NCI-H2107 treated with DMSO at 0.1 percent for 48 hours (cell line): ENCODE results near the gene ZCCHC8.
A peak's percentile ranks its signal among the peaks of the same experiment; 100 is the strongest.
"Not testable (repeated sequence)": the region's sequence is repeated elsewhere in the genome, so short reads cannot be mapped to it uniquely, and the experiment has no call there.

Experiments
- DNase-seq: peaks from one replicate; lab custom pipeline; 2025; ENCODE audit not compliant: unreplicated experiment; lab: John Stamatoyannopoulos, UW

Gene ZCCHC8

DNA sequence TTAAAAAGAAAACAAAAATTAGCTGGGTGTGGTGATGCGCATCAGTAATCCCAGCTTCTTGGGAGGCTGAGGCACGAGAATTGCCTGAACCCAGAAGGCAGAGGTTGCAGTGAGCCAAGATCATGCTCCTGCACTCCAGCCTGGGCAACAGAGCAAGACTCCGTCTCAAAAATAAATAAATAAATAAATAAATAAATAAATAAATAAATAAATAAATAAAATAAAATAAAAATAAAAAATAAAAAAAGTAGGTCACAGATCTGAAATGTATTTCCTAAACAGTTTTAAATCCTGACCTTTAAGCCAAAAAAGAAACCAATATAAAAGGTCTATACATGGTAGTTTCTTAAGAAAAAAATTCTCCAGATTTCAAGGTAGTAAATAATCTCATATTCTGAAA lies 12.3 kb upstream of the ZCCHC8 start:
- DNase-seq: not testable (repeated sequence)

DNA sequence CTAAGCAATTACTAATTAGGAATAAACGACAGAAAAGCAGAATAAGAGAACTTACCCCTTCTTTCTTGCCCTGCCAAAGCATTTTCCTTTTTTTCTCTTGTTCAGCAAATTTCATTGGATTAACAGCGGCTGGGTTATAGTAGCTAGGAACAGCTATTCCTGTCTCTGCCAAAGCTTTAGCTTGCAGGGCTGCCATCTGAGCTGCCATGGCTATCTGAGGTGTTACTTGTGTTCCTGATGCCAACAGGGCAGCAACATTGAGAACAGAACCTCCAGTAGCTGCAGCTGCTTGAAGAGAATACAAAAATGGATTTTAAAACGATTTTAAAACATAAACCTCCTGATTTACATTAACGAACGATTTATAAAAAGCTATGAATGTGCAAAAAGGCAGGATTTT lies 7.4 kb upstream of the ZCCHC8 start:
- no peak for DNase-seq

DNA sequence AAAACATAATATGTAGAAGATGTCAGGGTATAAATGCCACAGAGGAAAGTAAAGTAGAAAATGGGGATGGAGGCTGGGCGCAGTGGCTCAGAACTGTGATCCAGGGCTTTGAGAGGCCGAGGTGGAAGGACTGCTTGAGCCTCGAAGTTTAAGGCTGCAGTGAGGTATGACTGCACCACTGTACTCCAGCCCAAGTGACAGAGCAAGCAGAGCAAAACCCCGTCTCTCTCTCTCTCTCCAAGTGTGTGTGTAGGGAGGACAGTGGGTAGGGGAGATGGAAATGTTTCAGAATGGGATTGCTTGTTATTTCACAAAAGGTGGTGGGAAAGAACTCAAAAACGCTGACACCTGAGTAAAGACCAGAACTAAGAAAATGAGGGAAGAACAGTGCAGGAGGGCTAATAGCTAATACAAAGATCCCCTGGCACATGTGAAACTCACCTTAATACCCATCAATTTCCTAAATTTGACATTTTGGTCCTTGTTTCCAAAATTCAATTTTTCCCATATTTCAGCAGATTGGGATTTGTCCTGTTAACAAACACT lies 5.7 kb upstream of the ZCCHC8 start:
- DNase-seq: no peak

DNA sequence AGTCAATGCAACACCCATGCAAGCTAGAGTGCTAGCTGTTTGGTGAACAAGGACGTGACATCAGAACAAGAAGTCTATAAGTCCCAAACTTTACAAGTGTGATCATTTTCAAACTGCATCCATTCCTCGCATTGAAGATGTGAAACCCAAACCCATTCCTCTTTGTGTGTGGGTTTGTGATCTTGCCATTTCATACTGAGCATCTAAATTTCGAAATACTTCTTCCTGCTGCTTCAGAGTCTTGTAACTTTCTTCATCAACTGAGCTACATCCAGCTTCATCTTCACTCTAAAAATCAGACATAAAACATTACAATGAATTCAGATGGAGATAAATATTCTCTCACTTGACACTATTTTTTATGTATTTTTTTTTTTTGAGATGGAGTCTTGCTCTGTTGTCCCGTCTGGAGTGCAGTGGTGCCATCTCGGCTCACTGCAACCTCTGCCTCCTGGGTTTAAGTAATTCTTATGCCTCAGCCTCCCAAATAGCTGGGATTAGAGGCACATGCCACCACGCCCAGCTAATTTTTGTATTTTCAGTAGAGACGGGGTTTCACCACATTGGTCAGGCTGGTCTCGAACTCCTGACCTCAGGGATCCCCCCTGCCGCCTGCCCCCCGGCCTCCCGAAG lies 4.8 kb upstream of the ZCCHC8 start:
- no peak for DNase-seq

DNA sequence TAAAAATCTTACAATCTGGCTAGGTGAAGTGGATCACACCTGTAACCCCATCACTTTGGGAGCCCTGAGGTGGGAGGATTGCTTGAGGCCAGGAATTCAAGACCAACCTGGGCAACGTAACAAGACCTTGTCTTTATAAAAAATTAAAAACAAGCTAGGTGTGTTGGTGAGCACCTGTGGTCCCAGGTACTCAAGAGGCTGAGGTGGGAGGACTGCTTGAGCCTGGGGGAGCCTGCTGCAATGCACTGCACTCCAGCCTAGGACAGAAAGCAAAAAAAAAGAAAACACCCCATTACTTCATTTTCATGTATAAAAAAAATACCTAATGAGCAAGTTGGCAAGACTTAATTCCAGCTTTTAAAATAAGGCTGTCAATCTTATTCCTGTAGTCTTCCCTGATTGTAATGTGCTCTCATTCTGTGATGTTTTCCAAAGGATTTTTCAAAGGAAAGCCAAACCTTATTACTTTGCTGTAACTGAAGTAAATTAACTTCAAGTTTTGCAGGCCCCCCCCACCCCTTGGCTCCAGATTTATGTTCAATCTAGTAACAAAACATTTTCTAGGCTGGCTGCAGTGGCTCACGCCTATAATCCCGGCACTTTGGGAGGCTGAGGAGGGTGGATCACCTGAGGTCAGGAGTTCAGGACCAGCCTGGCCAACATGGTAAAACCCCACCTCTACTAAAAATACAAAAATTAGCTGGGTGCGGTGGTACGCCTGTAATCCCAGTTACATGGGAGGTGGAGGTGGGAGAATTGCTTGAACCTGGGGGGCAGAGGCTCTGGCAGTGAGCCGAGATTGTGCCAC lies 3.3 kb upstream of the ZCCHC8 start:
- DNase-seq: no peak

DNA sequence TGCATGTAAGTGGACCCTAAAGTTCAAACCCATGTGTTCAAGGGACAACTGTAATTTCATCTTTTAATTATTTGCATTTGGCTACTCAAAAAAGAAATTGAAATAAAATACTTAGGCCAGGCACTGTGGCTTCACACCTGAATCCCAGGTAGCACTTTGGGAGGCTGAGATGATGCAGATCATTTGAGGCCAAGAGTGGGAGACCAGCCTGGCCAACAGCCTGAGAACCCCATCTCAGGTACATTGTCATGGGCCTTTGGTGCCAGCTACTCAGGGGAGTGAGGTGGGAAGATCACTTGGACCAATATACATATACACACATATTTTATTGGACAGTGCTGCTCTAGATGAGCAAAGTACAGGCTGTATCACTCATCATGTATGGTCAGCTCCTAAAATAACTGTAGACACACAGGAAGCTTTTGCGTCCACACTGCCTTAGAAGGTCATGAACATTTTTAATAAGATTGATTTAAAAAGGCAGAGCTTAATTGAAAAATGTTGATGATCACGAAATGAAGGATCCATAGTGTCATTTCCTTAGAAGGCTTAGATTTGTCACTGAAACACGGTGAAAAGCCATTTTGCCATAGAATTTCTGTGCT lies 2.5 kb upstream of the ZCCHC8 start:
- no peak for DNase-seq

DNA sequence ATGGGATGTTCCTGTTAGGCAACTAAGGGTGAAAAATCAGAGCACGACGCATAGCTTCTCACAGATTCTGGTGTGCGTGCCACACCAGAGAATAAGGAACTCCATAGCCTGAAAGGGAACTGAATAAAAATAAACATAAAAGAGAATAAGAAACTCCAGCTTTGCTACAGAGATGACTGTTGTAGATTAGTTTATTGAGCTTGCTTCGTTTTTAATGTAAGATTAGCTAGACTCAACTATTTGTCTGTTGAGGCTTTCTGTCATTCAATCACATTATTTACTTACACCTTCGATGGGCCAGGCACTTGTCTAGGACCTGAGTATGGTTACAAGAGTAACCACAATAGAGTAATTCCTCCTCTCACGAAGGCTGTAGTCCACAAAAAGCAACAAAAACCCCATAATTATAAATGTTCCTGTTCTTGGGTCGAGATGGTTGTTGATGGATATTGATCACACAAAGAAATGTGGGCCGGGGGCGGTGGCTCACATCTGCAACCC lies 807 bp upstream of the ZCCHC8 start:
- no peak for DNase-seq

DNA sequence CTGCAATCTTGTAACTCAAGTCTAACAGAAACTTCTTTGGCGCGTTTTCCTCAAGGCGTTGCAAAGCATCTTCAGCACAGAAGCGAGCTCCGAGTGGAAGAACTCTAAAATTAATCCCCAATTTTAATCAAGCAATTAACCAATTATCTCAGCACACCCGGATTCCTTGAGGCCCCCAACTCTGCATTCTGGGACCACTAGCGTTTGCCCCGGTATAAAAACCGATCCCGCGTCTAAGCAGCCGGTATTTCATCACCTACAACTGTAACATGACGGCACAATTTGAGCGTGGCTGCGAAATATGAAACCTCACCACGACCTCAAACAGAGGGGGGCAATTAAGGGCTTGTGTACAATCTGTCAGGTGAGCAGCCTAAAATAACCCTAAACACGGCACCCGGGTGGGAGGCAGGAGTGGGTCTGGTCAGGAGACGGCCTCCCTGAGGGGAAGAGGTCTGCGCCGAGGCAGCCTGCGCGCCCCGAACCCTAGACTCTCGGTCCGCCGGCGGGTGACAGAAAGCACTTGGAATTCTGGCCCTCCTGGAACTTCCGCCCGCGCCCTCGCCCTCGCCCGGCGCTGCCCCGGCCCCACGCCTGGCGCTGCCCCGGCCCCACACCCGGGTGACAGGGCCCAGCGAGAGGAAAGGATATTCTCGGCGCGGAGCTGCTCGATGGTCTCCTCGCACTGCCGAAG lies 594 bp downstream of the ZCCHC8 start:
- DNase-seq: peak; percentile 85

DNA sequence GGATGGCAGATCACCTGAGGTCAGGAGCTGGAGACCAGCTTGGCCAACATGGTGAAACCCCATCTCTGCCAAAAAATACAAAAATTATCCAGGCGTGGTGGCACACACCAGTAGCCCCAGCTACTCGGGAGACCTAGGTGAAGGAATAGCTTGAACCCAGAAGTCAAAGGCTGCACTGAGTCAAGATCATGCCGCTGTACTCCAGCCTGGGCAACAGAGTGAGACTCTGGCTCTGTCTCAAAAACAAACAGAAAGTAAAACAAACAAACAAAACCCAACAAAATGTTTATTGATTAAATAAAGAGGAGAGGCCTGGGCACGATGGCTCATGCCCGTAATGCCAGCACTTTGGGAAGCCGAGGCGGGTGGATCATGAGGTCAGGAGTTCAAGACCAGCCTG lies 5.5 kb downstream of the ZCCHC8 start:
- DNase-seq: no peak

DNA sequence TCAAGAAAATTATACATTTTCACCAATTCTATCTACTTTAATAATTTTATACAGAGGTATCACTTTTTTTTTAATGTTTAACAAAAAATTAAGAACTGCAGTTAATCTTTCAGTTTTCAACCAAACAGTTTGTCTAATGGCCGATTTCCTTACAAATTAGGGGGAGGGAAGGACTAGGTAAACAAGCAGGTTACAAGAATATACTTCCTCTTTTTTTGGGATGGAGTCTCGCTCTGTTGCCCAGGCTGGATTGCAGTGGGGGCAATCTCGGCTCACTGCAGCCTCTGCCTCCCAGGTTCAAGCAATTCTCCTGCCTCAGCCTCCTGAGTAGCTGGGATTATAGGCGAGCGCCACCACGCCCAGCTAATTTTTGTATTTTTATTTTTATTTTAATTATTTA lies 7.5 kb downstream of the ZCCHC8 start:
- not testable (repeated sequence) for DNase-seq

DNA sequence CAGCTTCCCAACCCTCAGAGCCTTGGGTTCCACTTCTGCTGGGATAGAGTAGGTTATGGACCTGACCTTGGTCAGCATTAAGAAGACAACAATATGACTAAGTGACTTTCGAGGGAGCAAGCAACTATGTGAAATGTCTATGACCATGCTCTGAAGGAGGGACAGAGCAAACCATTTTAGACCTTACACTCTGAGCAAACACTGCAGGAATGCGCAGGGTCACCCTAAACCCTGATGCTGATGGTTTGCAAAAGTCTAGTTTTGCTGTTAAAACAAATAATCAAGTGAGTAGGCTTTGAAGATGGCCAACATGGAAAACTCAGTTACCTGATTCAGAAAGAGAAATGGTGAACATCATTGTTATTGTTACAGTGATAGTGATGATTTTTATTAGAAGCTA lies 8.7 kb downstream of the ZCCHC8 start:
- no peak for DNase-seq

DNA sequence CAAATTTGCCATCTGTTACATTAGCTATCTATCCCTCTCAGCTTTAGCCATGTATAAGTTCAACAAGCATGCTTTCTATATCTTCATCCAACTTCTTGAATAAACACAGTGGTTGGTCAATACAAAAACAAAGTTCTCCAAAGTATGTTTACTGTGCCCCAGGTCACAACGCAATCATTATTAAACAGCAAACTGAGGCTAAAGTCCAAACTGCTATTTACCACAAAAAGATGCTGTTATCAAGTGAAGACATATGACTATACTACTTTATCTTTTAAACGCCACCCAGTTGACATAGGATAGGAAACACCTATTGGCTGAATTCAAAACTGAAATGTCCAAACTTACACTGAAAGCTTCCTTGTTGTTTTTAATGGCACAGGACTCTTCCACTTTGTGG lies 11.7 kb downstream of the ZCCHC8 start:
- DNase-seq: no peak

DNA sequence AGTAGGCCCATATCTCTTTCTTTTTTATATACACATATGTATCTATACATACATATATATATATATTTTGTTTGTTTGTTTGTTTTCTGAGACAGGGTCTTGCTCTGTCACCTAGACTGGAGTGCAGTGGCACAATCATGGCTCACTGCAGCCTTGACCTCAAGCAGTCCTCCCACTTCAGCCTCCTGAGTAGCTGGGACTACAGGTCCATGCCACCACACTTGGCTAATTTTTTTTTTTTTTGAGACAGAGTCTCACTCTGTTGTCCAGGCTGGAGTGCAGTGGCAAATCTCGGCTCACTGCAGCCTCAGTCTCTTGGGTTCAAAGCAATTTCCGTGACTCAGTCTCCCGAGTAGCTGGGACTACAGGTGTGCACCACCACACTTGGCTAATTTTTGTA lies 12.9 kb downstream of the ZCCHC8 start:
- not testable (repeated sequence) for DNase-seq

DNA sequence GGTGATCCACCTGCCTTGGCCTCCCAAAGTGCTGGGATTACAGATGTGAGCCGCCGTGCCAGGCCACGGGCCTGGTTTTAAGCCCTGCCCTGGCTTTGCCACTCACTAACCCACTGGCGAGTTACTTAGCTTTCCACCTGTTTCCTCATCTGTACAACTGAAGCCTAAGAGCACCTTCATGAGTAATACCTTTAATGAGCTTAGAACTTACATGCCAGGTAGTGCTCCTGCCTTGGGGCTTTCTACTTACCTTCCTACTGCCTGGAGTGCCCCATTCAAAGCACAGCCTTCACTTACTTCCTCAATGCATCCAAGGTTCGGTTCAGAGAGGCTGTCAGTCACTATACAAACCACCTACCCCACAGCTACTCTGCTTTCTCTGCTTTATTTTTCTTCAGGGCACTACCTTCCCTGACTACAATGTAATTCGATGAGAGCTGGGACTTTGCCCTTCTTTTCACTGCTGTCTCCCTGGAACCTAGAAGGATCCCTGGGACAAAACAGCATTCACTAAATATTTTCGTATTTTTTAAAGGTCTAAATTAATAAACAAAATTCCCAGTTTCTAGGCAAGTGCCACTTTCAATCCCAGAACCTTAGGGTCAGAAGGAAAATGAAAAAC lies 13.8 kb downstream of the ZCCHC8 start:
- no peak for DNase-seq

DNA sequence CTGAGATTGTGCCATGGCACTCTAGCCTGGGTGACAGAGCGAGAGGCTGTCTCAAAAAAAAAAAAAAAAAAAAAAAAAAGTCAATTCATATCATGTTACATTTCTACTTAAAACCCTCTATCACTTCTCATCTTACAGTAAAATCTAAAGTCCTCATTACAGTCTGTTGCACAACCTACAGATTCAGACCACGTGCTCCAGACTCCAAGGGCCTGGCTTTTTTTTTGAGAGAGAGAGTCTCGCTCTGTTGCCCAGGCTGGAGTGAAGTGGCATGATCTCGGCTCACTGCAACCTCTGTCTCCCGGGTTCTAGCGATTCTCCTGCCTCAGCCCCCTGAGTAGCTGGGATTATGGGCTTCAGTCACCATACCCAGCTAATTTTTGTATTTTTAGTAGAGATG lies 14.4 kb downstream of the ZCCHC8 start:
- DNase-seq: peak; percentile 90

DNA sequence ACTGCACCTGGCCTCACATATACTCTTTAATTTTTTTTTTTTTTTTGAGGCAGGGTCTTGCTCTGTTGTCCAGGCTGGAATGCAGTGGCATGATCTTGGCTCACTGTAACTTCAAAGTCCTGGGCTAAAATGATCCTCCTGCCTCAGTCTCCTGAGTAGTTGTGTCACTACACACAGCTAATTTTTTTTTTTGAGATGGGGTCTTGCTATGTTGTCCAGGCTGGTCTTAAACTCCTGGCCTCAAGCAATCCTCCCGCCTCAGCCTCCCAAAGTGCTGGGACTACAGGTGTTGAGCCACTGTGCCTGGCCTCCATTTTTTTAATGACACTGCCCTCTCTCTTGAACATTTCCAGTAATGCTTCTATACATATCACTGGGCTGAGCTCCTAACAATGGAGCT lies 16.3 kb downstream of the ZCCHC8 start:
- not testable (repeated sequence) for DNase-seq

DNA sequence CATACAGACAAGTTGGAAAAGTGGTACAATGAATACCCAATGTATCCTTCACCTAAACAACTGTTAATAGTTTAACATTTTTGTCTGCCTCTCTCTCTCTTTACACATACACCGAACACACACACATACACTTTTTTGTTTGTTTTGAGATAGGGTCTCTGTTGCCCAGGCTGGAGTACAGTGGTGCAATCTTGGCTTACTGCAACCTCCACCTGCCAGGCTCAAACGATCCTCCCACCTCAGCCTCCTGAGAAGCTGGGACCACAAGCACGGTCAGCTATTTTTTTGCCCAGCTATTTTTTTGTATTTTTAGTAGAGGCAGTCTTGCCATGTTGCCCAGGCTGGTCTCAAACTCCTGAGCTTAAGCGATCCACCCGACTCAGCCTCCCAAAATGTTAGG lies 16.8 kb downstream of the ZCCHC8 start:
- DNase-seq: no peak

DNA sequence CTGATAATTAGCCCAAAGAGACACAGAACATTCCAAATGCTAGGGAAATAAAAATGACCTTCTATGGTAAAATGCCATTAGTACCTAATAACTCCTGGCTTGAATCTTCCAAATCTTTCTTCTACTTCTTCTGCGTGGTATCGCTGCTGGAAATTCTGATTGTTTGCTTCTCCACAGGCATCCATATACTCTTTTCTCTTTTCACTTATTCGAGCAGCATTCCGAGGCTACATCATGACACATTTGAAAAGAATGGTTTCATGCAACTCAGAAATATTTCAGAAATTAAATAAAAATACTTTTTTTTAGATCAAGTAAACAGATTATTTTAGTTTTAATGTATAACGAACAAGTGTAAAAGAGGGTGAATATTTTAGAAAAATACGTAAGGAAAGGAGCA lies 18.9 kb downstream of the ZCCHC8 start:
- no peak for DNase-seq

DNA sequence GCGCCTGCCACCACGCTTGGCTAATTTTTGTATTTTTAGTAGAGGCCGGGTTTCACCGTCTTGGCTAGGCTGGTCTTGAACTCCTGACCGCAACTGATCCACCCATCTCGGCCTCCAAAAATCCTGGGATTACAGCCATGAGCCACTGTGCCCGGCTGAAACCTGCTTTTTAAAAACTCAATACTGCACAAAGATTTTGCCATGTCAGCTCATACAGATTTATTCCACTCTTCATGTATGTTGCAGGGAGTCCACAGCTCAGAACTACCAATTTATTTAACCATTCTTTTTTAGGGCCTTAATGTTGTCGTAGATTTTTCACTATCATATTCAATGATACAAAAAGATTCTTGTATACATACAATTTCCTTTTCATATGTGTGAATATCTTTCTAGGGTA lies 20.0 kb downstream of the ZCCHC8 start:
- DNase-seq: no peak

DNA sequence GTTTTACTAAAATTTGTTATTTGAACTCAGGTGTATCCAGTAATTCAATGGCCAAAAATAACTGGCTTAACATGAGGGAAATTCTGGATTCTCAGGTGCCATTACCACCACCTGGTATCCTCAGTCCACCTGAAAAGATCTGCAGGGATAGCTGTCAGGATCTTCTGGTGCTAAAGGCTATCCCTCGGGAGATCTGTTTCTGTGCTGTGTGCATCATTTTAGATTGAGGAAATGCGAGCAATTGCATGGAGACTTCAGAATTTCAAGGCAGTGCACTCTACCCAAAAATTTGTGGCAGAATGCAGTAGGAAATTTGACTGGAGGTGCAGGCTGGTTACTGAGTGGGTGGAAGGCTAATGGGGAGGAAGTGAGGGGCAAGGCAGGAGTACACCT lies 26.4 kb downstream of the ZCCHC8 start:
- no peak for DNase-seq
